A549 (cell line): ENCODE measurements around the gene GSK3B. TPM values are rescaled to one million over a fixed set of nuclear protein-coding genes. Genes with fewer than 3 reads are reported as not detected.

Source experiments
- ATAC-seq, 2 experiments: fragments of 200-7000 bp in 1 of 2; fragments of >200 bp in 1 of 2; cut with Nextera tagmentation in 1 of 2; cut with Tn5 transposase in 1 of 2; 3 replicates each; pipeline versions ENCODE4 v1.8.0 to v1.9.1; 2018 to 2020; ENCODE audit warnings: mild to moderate bottlenecking in 1 of 2, moderate library complexity in 1 of 2
- CTCF ChIA-PET: fragments of 300-600 bp; sonication (Branson Sonifier 250); formaldehyde crosslinking; extraction: SDS; loops from one replicate; lab custom pipeline; 2021; ENCODE audit warnings: antibody characterized with exemption, inconsistent platforms; lab: Yijun Ruan, JAX
- POLR2A ChIA-PET: fragments of 350-600 bp; formaldehyde crosslinking; extraction: SDS; loops from one replicate; lab custom pipeline; 2021; ENCODE audit warnings: antibody characterized with exemption, inconsistent platforms; lab: Yijun Ruan, JAX
- DNase-seq, 2 experiments: peaks; one replicate each; pipeline versions ENCODE4 v3.0.0 to v3.0.0-alpha.2; 2011 to 2016; ENCODE audit warnings: low read depth in 1 of 2, low spot score in 1 of 2
- FAIRE-seq: peaks from 2 replicates; lab custom pipeline; 2011; peaks lifted over from hg19 to GRCh38; lab: Jason Lieb, UNC
- H3K27ac ChIP-seq, 2 experiments: fragments of >200 bp; sonication (Bioruptor Twin); formaldehyde crosslinking; 3 replicates each; pipeline ENCODE4 v1.5.1; 2016 to 2017
- H3K4me1 ChIP-seq: fragments of >200 bp; sonication (Bioruptor Twin); formaldehyde crosslinking; 3 replicates; pipeline ENCODE4 v1.6.1; 2016
- H3K4me2 ChIP-seq: fragments of >200 bp; sonication (Bioruptor Twin); formaldehyde crosslinking; 3 replicates; pipeline ENCODE4 v1.6.1; 2016
- H3K4me3 ChIP-seq: fragments of >200 bp; sonication (Bioruptor Twin); formaldehyde crosslinking; 3 replicates; pipeline ENCODE4 v1.5.1; 2016
- H3K9me3 ChIP-seq: fragments of >200 bp; sonication (Bioruptor Twin); formaldehyde crosslinking; 3 replicates; pipeline ENCODE4 v1.6.1; 2016
- CBX2 ChIP-seq: fragments of 200-600 bp; sonication (generic); IDR thresholded peaks from 2 replicates; pipeline ENCODE4 v1.6.1; 2016; ENCODE audit warnings: low read depth, mild to moderate bottlenecking, borderline replicate concordance
- EP300 ChIP-seq, 2 experiments: fragments of >200 bp; sonication (Bioruptor Twin); formaldehyde crosslinking; IDR thresholded peaks; 2 replicates in 1 of 2; 3 replicates in 1 of 2; pipeline ENCODE4 v1.6.1; 2016 to 2017
- GATA3 ChIP-seq: IDR thresholded peaks from 2 replicates; pipeline ENCODE4 v1.6.1; 2012; ENCODE audit warnings: borderline replicate concordance
- HDAC2 ChIP-seq: fragments of 200-600 bp; sonication (generic); IDR thresholded peaks from 2 replicates; pipeline ENCODE4 v1.6.1; 2016
- HOXA7 ChIP-seq: fragments of 250-450 bp; sonication (Bioruptor Pico); IDR thresholded peaks from 2 replicates; pipeline ENCODE4 v1.5.0; 2020; ENCODE audit warnings: mild to moderate bottlenecking, moderate library complexity
- HOXB5 ChIP-seq: fragments of 250-450 bp; sonication (Bioruptor Pico); IDR thresholded peaks from 2 replicates; pipeline ENCODE4 v1.5.0; 2020; ENCODE audit warnings: mild to moderate bottlenecking, moderate library complexity
- JUNB ChIP-seq: fragments of >200 bp; sonication (Bioruptor Twin); formaldehyde crosslinking; IDR thresholded peaks from 2 replicates; pipeline ENCODE4 v1.6.1; 2016
- MAFK ChIP-seq: fragments of 450-650 bp; IDR thresholded peaks from 2 replicates; pipeline ENCODE4 v1.6.1; 2014; ENCODE audit not compliant: partially characterized antibody
- MYC ChIP-seq: IDR thresholded peaks from 2 replicates; pipeline ENCODE4 v1.6.1; 2012; ENCODE audit warnings: mild to moderate bottlenecking, inconsistent platforms, low read length, improper control_type of control experiment, borderline replicate concordance
- POLR2A ChIP-seq: IDR thresholded peaks from 2 replicates; pipeline ENCODE4 v1.6.1; 2012; ENCODE audit warnings: mild to moderate bottlenecking, low read length
- RAD21 ChIP-seq, 2 experiments: fragments of >200 bp in 1 of 2; sonication (Bioruptor Twin) in 1 of 2; formaldehyde crosslinking in 1 of 2; IDR thresholded peaks in 1 of 2; conservative IDR thresholded peaks in 1 of 2; 2 replicates in 1 of 2; 3 replicates in 1 of 2; pipeline ENCODE4 v1.6.1; 2012 to 2018; ENCODE audit warnings: inconsistent platforms in 1 of 2
- RNF2 ChIP-seq: fragments of 200-600 bp; sonication (generic); IDR thresholded peaks from 2 replicates; pipeline ENCODE4 v1.6.1; 2016; ENCODE audit warnings: low read depth, mild to moderate bottlenecking, antibody characterized with exemption, moderate library complexity, borderline replicate concordance
- ZNF302 ChIP-seq: fragments of 250-450 bp; sonication (Bioruptor Pico); IDR thresholded peaks from 2 replicates; pipeline ENCODE4 v1.9.0; 2021; ENCODE audit warnings: inconsistent platforms, mild to moderate bottlenecking, moderate library complexity
- WGBS: methylation state at CpG from one replicate; pipeline ENCODE4 v1.1.6; 2017; ENCODE audit errors: missing lambda C conversion rate; 5-methylcytosine and 5-hydroxymethylcytosine counted together
- polyA plus RNA-seq, 4 experiments: library from polyadenylated mRNA; depleted of rRNA in 3 of 4; stranded (reverse); fragments of >200 nt; fragmentation: RNase III in 1 of 4; extraction: RNeasy Plus Mini Kit Qiagen cat#74134 plus additional on column Dnase treatment in 1 of 4; gene quantifications; 2 replicates in 3 of 4; 3 replicates in 1 of 4; pipeline ENCODE4 v1.2.3, GENCODE V29; 2011 to 2017
- TF ChIP-seq, protein P1 (sequence below): fragments of >200 bp; sonication (Bioruptor Twin); formaldehyde crosslinking; IDR thresholded peaks from 3 replicates; pipeline ENCODE4 v1.6.1; 2016
- TF ChIP-seq, protein P2 (sequence below): fragments of 200-600 bp; sonication (generic); IDR thresholded peaks from 2 replicates; pipeline ENCODE4 v1.6.1; 2016; ENCODE audit warnings: antibody characterized with exemption, mild to moderate bottlenecking, moderate library complexity
- TF ChIP-seq, protein P3 (sequence below): fragments of 250-450 bp; sonication (Bioruptor Pico); IDR thresholded peaks from 2 replicates; pipeline ENCODE4 v1.5.0; 2021; ENCODE audit warnings: mild to moderate bottlenecking, moderate library complexity, borderline replicate concordance
- TF ChIP-seq, protein P4 (sequence below): fragments of 250-450 bp; sonication (Bioruptor Pico); IDR thresholded peaks from 2 replicates; pipeline ENCODE4 v1.5.0; 2020; ENCODE audit warnings: low read depth, mild to moderate bottlenecking, moderate library complexity

Gene GSK3B
- polyA plus RNA-seq, 2 of the 4 experiments (the other 2 are of a cell fraction): 30.0 to 49.8 TPM

DNA sequence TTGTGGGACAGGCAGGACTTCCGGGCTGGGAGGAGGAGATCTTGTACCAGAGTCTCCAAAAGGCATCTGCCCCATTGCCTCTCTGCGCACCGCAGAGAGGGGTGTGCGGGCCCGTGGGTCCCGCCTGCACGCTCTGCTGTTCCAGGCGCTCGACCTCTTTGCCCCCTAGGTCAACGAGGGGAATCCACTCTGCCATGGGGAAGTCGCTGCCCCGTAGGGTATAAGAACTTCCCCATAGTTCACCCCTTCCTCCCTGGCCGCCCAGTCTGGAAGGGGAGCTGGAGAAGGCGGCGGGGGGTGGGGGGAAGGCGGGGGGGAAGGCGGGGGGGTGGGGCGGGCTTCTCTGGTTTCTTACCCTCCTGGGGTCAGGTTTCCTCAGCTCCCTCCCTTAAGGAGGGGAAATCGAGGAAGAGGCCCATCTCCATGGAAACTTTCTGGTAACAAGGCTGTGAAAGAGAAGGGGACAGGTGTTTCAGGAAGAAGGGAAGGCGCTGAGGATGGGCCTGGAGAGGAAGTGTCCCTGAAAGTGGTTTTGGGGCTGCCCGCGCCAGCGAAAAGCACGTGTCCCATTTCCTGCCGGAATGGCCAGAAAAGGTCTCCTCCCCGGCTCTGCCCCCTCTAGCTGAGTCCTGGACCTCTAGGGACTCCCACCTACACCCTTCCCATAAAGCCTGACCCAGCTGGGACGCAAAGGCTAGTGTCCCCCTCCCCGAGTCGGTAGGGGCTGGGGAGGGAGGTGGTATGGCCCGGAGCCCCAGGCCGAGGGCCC lies 284.8 kb downstream of the GSK3B start:
- ChIA-PET CTCF (interaction anchor here (1.1 to 1.3 kb wide), 2 partner anchors 8 to 17 kb away, joined by 3 read pairs; no protein-coding TSS in a partner anchor), POLR2A (no interaction called here)
- no peak overlapping the region for H3K4me2 ChIP-seq
- ATAC-seq (no peak), FAIRE-seq (no peak), DNase-seq (no peak)
- TF ChIP-seq MYC: no peak
- TF ChIP-seq, protein P1, sequence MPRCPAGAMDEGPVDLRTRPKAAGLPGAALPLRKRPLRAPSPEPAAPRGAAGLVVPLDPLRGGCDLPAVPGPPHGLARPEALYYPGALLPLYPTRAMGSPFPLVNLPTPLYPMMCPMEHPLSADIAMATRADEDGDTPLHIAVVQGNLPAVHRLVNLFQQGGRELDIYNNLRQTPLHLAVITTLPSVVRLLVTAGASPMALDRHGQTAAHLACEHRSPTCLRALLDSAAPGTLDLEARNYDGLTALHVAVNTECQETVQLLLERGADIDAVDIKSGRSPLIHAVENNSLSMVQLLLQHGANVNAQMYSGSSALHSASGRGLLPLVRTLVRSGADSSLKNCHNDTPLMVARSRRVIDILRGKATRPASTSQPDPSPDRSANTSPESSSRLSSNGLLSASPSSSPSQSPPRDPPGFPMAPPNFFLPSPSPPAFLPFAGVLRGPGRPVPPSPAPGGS: no peak
- TF ChIP-seq RAD21 (conservative IDR thresholded peaks at IDR 0.05 in 1 of 2, IDR thresholded peaks at IDR 0.05 in 1 of 2): no peak
- no peak for TF ChIP-seq JUNB
- TF ChIP-seq EP300 (IDR thresholded peaks at IDR 0.05): no peak
- TF ChIP-seq HOXA7 (CRISPR knock-in tag): no peak
- TF ChIP-seq CBX2: no peak
- no peak for TF ChIP-seq RNF2
- no peaks in the 10 kb centered on the region for H3K4me1 ChIP-seq
- WGBS: 80% methylated on average over 25 of the region's 31 CpGs
- H3K27ac ChIP-seq: no peak overlapping the region
- no peaks in the 10 kb centered on the region for H3K9me3 ChIP-seq
- no peak overlapping the region for H3K4me3 ChIP-seq

DNA sequence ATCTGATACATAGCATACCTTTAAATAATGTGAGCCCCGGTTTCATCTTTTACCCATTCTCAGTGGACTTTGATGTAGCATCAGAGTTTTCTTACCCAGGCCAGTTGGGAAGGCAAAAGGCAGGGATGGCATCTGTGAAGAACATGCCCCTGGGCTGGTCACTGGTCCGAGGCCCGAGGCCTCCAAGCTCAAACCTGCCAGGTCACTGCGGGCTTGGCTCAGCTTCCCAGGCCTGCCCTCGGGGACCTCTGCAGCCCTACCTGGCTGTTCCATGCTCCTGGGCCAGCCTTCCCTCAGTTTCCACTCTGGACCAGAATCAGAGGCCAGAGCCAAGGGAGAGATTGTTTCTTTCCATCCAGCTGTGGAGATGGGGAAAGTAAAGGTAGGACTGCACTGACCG lies 285.4 kb downstream of the GSK3B start:
- no peaks in the 10 kb centered on the region for H3K9me3 ChIP-seq
- FAIRE-seq (no peak), ATAC-seq (no peak), DNase-seq (no peak)
- no peak overlapping the region for H3K4me3 ChIP-seq
- ChIA-PET POLR2A (interaction anchor here (0.5 kb wide), 1 partner anchor 464 kb away, joined by 3 read pairs; no protein-coding TSS in a partner anchor), CTCF (interaction anchor here (1.1 to 1.3 kb wide), 2 partner anchors 9 to 16 kb away, joined by 3 read pairs; no protein-coding TSS in a partner anchor)
- TF ChIP-seq HDAC2 (no peak), EP300 (IDR thresholded peaks at IDR 0.05) (no peak), ZNF302 (CRISPR knock-in tag) (no peak), MAFK (no peak), GATA3 (no peak), HOXB5 (CRISPR knock-in tag) (no peak), MYC (no peak), POLR2A (no peak), RAD21 (conservative IDR thresholded peaks at IDR 0.05 in 1 of 2, IDR thresholded peaks at IDR 0.05 in 1 of 2) (no peak)
- TF ChIP-seq, protein P2, sequence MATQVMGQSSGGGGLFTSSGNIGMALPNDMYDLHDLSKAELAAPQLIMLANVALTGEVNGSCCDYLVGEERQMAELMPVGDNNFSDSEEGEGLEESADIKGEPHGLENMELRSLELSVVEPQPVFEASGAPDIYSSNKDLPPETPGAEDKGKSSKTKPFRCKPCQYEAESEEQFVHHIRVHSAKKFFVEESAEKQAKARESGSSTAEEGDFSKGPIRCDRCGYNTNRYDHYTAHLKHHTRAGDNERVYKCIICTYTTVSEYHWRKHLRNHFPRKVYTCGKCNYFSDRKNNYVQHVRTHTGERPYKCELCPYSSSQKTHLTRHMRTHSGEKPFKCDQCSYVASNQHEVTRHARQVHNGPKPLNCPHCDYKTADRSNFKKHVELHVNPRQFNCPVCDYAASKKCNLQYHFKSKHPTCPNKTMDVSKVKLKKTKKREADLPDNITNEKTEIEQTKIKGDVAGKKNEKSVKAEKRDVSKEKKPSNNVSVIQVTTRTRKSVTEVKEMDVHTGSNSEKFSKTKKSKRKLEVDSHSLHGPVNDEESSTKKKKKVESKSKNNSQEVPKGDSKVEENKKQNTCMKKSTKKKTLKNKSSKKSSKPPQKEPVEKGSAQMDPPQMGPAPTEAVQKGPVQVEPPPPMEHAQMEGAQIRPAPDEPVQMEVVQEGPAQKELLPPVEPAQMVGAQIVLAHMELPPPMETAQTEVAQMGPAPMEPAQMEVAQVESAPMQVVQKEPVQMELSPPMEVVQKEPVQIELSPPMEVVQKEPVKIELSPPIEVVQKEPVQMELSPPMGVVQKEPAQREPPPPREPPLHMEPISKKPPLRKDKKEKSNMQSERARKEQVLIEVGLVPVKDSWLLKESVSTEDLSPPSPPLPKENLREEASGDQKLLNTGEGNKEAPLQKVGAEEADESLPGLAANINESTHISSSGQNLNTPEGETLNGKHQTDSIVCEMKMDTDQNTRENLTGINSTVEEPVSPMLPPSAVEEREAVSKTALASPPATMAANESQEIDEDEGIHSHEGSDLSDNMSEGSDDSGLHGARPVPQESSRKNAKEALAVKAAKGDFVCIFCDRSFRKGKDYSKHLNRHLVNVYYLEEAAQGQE: no peak
- TF ChIP-seq, protein P3, sequence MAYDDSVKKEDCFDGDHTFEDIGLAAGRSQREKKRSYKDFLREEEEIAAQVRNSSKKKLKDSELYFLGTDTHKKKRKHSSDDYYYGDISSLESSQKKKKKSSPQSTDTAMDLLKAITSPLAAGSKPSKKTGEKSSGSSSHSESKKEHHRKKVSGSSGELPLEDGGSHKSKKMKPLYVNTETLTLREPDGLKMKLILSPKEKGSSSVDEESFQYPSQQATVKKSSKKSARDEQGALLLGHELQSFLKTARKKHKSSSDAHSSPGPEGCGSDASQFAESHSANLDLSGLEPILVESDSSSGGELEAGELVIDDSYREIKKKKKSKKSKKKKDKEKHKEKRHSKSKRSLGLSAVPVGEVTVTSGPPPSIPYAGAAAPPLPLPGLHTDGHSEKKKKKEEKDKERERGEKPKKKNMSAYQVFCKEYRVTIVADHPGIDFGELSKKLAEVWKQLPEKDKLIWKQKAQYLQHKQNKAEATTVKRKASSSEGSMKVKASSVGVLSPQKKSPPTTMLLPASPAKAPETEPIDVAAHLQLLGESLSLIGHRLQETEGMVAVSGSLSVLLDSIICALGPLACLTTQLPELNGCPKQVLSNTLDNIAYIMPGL (CRISPR knock-in tag): no peak
- TF ChIP-seq, protein P4, sequence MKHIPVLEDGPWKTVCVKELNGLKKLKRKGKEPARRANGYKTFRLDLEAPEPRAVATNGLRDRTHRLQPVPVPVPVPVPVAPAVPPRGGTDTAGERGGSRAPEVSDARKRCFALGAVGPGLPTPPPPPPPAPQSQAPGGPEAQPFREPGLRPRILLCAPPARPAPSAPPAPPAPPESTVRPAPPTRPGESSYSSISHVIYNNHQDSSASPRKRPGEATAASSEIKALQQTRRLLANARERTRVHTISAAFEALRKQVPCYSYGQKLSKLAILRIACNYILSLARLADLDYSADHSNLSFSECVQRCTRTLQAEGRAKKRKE: no peak
- no peak overlapping the region for H3K27ac ChIP-seq
- H3K4me2 ChIP-seq: no peak overlapping the region
- no peaks in the 10 kb centered on the region for H3K4me1 ChIP-seq
- WGBS: 73% methylated on average over 6 of the region's 6 CpGs
